Gastrocnemius medialis (tissue), 4 donors: ENCODE data around the gene CLDN15. TPM values are rescaled to one million over a fixed set of nuclear protein-coding genes. Genes with fewer than 3 reads are reported as not detected.
A peak's percentile ranks its signal among the peaks of the same experiment; 100 is the strongest.
"Not testable (repeated sequence)": the region's sequence is repeated elsewhere in the genome, so short reads cannot be mapped to it uniquely, and the experiment has no call there.

ENCODE experiments used
- ATAC-seq, 2 donors: fragments of 150-250 bp; one replicate each; pipeline ENCODE4 v1.9.1; 2016
- DNase-seq, 2 donors: peaks; one replicate each; pipeline ENCODE4 v3.0.0-alpha.2; 2019
- H3K27ac ChIP-seq, 4 donors: fragments of 200-600 bp; sonication (generic); 1 replicate in 1 of 4; 2 replicates in 3 of 4; pipeline ENCODE4 v1.5.1; 2016 to 2018; ENCODE audit warnings: mild to moderate bottlenecking in 2 of 4, moderate library complexity in 1 of 4
- H3K27me3 ChIP-seq, 3 donors: fragments of 200-600 bp; sonication (generic) in 2 of 3; 1 replicate in 1 of 3; 2 replicates in 2 of 3; pipeline versions ENCODE4 v1.5.1 to v1.6.0; 2016 to 2019; ENCODE audit warnings: mild to moderate bottlenecking in 1 of 3, moderate library complexity in 1 of 3
- H3K36me3 ChIP-seq, 2 donors: fragments of 200-600 bp; sonication (generic) in 1 of 2; one replicate each; pipeline ENCODE4 v1.5.1; 2017 to 2018
- H3K4me1 ChIP-seq, 2 donors: fragments of 200-600 bp; sonication (generic) in 1 of 2; one replicate each; pipeline ENCODE4 v1.5.1; 2016 to 2017; ENCODE audit warnings: mild to moderate bottlenecking in 2 of 2
- H3K4me3 ChIP-seq, 4 donors: fragments of 200-600 bp; sonication (generic) in 3 of 4; 1 replicate in 1 of 4; 2 replicates in 3 of 4; pipeline ENCODE4 v1.5.1; 2016 to 2019; ENCODE audit warnings: mild to moderate bottlenecking in 2 of 4
- H3K9me3 ChIP-seq, 3 donors: fragments of 200-600 bp; sonication (generic) in 2 of 3; 1 replicate in 1 of 3; 2 replicates in 2 of 3; pipeline ENCODE4 v1.5.1; 2016 to 2019
- POLR2A ChIP-seq, 2 donors: fragments of 450-650 bp; IDR thresholded peaks; one replicate each; pipeline ENCODE4 v1.6.1; 2017; ENCODE audit warnings: antibody characterized with exemption in 2 of 2, mild to moderate bottlenecking in 2 of 2, moderate library complexity in 2 of 2
- in situ Hi-C, 4 donors: fragments of 200-750 bp; cut with MboI; loops; one replicate each; pipeline versions ENCODE4 v1.15.0 to v1.8.0; 2017; ENCODE audit warnings: low sequenced_read_pairs in 4 of 4
- intact Hi-C: fragments of 100-400 bp; cut with DNase I; formaldehyde crosslinking; loops from one replicate; pipeline ENCODE4 v1.15.1; 2023; ENCODE audit warnings: low total_unique reads
- total RNA-seq, 4 donors: library from RNA; depleted of rRNA; stranded (reverse); fragments of >200 nt; gene quantifications; one replicate each; pipeline versions ENCODE4 v1.1.0 to v1.2.3, GENCODE V29; 2016
- TF ChIP-seq, protein P1 (sequence below), 5 experiments: fragments of 450-650 bp in 3 of 5; fragments of 200-600 bp in 2 of 5; sonication (generic) in 2 of 5; IDR thresholded peaks in 4 of 5; conservative IDR thresholded peaks in 1 of 5; 1 replicate in 4 of 5; 2 replicates in 1 of 5; pipeline ENCODE4 v1.5.1; 2016 to 2019; ENCODE audit warnings: antibody characterized with exemption in 5 of 5, mild to moderate bottlenecking in 3 of 5, moderate library complexity in 3 of 5

Gene CLDN15
- total RNA-seq, 4 donors from 2014 or later = 0.87 to 3.2 (median 1.4) TPM

DNA sequence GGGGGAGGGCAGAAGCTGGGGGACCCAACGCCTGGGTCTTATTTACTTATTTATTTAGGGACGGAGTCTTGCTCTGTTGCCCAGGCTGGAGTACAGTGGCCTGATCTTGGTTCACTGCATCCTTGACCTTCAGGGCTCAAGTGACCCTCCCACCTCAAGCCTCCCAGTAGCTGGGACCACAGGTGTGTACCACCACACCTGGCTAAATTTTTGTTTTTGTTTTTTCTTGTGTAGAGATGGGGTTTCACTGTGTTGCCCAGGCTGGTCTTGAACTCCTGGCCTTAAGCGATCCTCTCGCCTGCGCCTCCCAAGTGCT, 35.0 kb downstream of the CLDN15 start:
- ATAC-seq (no peak), DNase-seq (no peak)
- in situ Hi-C loops = no loop called here
- peaks cover 0 to 7% of the 10 kb centered on the region in 2 donors for H3K4me1 ChIP-seq
- H3K4me3 ChIP-seq = no peak overlapping the region
- H3K9me3 ChIP-seq = no peaks in the 10 kb centered on the region
- intact Hi-C loops = no loop called here
- H3K36me3 ChIP-seq = peaks cover 0 to 4% of the 10 kb centered on the region in 2 donors
- H3K27me3 ChIP-seq = peaks cover 37 to 46% (median 43%) of the 10 kb centered on the region in 3 donors
- no peak overlapping the region for H3K27ac ChIP-seq
- no peak for TF ChIP-seq POLR2A (IDR thresholded peaks at IDR 0.05)
- TF ChIP-seq, protein P1, sequence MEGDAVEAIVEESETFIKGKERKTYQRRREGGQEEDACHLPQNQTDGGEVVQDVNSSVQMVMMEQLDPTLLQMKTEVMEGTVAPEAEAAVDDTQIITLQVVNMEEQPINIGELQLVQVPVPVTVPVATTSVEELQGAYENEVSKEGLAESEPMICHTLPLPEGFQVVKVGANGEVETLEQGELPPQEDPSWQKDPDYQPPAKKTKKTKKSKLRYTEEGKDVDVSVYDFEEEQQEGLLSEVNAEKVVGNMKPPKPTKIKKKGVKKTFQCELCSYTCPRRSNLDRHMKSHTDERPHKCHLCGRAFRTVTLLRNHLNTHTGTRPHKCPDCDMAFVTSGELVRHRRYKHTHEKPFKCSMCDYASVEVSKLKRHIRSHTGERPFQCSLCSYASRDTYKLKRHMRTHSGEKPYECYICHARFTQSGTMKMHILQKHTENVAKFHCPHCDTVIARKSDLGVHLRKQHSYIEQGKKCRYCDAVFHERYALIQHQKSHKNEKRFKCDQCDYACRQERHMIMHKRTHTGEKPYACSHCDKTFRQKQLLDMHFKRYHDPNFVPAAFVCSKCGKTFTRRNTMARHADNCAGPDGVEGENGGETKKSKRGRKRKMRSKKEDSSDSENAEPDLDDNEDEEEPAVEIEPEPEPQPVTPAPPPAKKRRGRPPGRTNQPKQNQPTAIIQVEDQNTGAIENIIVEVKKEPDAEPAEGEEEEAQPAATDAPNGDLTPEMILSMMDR (IDR thresholded peaks at IDR 0.05 in 4 of 5, conservative IDR thresholded peaks at IDR 0.05 in 1 of 5) = no peak

DNA sequence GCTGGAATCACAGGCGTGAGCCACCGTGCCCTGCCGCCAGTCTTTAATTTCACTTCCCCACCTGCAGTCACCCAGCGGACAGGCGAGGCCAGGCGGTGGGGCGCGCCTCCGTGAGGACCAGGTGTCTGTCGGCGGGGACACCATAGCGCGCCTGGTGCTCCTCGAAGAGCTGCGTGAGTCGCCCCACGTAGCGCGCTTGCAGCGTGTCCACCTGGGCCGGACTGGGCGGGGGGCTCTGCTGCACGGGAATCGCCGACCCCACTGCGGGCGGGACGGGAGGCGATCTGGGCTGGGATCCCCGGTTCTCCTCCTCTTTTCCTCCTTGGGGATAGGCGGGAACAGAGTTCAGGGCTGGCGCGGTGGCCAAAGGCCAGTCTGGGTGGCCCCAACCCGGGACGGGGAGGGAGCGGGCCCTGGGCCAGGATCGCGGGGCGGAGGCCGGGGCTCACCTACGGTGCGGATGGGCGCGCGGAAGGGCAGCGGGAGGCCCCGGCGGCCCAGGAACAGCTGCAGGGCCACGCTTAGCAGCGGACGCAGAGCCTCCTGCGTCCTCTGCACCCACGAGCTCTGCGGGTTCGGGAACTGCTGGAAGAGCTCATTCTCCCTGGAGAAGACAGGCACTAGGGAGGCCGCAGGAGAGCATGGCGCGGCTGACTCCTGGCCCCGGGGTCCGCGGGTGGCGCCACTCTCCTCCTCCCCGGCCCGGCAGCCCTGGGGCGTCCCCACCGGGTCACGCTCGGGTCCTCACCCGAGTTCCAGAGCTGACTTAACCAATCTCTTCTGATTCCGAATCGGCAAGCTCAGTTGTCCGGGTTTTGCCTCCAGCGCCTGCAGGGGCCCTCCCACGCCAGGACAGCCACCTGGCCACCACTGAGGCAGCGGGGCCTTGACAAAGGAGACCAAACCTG, 35.7 kb downstream of the CLDN15 start:
- TF ChIP-seq, protein P1 (IDR thresholded peaks at IDR 0.05 in 4 of 5, conservative IDR thresholded peaks at IDR 0.05 in 1 of 5) = no peak
- no peak for TF ChIP-seq POLR2A (IDR thresholded peaks at IDR 0.05)
- Histone ChIP-seq H3K4me3 (peak overlapping the region in 2 of 4 donors; percentile 6 to 28), H3K36me3 (peaks cover 0 to 4% of the 10 kb centered on the region in 2 donors), H3K27ac (no peak overlapping the region), H3K27me3 (peaks cover 37 to 46% (median 44%) of the 10 kb centered on the region in 3 donors), H3K4me1 (peaks cover 0 to 7% of the 10 kb centered on the region in 2 donors), H3K9me3 (no peaks in the 10 kb centered on the region)
- ATAC-seq (no peak), DNase-seq (no peak)
- in situ Hi-C loops = no loop called here
- intact Hi-C loops = no loop called here

DNA sequence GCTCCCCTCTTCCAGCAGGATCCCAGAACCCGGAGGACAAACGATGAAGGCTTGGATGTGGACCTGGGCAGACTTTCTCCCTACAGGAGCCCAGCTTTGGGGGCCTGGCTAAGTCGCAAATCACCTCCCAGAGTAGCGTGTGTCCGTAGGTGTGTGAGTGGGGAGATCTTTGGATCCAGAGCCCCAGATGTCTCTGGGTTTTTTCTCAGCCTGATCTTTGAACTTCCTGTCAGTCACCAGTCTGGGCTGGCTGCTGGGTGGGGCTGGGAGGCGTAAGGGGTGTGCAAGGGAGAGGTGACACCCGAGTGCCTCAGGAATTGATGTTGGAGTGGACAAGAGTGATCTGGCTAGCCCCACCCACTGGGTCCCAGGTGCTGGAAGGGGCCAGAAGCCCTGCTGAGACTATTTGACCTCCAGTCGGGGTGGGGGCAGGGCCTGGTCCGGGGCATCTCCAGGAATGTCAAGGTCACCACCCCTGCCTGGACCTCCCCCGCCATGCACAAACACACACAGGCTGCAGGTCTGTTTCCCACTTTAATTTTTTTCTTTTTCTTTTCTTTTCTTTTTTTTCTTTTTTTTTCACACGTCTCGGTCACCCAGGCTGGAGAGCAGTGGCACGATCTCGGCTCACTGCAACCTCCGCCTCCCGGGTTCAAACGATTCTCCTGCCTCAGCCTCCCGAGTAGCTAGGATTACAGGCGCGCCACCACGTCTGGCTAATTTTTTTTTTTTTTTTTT, 36.6 kb downstream of the CLDN15 start, which contains the start of gene MOGAT3:
MOGAT3 (minus strand) TSS at position 175 of the 738 bp plus-strand sequence. CDS start 182 bp downstream, outside the sequence.
- Histone ChIP-seq H3K4me3 (peak within 1 kb of the TSS in 2 of 4 donors; percentile 6 to 28), H3K4me1 (peaks cover 0 to 7% of the 10 kb centered on the region in 2 donors), H3K9me3 (no peaks in the 10 kb centered on the region), H3K27ac (no peak within 1 kb of the TSS), H3K36me3 (no peaks in the 10 kb centered on the region), H3K27me3 (peaks cover 37 to 48% (median 44%) of the 10 kb centered on the region in 3 donors)
- no peak for ATAC-seq
- DNase-seq = no peak
- in situ Hi-C loops = no loop called here
- intact Hi-C loops = no loop called here
- TF ChIP-seq, protein P1 (IDR thresholded peaks at IDR 0.05 in 4 of 5, conservative IDR thresholded peaks at IDR 0.05 in 1 of 5) = no peak
- TF ChIP-seq POLR2A (IDR thresholded peaks at IDR 0.05) = no peak

DNA sequence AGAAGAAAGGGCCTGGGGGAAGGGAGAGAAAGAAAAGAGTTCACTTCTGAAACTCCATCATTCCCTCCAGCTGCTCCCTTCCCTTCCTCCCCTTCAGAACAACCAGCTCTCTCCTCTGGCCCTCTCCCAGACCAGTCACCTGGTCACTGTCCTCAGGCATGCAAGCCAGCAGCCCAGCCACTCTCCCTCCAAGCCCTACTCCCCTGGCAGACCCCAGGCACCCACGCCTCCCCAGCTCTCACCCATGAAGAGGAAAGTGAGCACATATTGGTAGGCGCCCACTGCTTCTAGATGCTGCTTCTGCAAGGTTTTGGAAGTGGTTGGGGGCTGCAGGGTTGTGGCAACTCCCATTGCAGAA, 37.1 kb downstream of the CLDN15 start:
- in situ Hi-C loops = no loop called here
- TF ChIP-seq, protein P1 (IDR thresholded peaks at IDR 0.05 in 4 of 5, conservative IDR thresholded peaks at IDR 0.05 in 1 of 5) = no peak
- no peak for TF ChIP-seq POLR2A (IDR thresholded peaks at IDR 0.05)
- Histone ChIP-seq H3K27ac (no peak overlapping the region), H3K36me3 (no peaks in the 10 kb centered on the region), H3K4me1 (peaks cover 0 to 7% of the 10 kb centered on the region in 2 donors), H3K27me3 (peaks cover 41 to 48% (median 44%) of the 10 kb centered on the region in 3 donors), H3K9me3 (no peaks in the 10 kb centered on the region), H3K4me3 (no peak overlapping the region)
- ATAC-seq (no peak), DNase-seq (no peak)
- intact Hi-C loops = no loop called here

DNA sequence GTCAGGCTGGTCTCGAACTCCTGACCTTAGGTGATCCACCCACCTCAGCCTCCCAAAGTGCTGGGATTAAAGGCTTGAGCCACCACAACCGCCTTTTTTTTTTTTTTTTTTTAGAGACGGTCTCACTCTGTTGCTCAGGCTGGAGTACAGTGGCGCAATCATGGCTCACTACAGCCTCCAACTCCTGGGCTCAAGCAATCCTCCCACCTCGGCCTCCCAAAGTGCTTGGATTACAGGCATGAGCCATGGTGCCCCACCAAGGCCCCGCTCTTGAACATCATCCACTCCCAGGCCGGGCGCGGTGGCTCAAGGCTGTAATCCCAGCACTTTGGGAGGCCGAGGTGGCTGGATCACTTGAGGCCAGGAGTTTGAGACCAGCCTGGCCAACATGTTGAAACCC, 38.1 kb downstream of the CLDN15 start:
- H3K4me3 ChIP-seq, H3K4me1 ChIP-seq, H3K27ac ChIP-seq, H3K9me3 ChIP-seq, H3K36me3 ChIP-seq, intact Hi-C loops, ATAC-seq, DNase-seq: not testable (repeated sequence)
- H3K27me3 ChIP-seq = peaks cover 42 to 45% (median 44%) of the 10 kb centered on the region in 3 donors
- in situ Hi-C loops = loop anchor here in 1 of 4 donors (10.0 kb wide), 1 partner anchor 75 kb away; no protein-coding TSS in a partner anchor
